DMS 273 treated with DMSO at 0.1 percent for 48 hours (cell line): ENCODE measurements around the gene C4B.
"Not testable (repeated sequence)": the region's sequence is repeated elsewhere in the genome, so short reads cannot be mapped to it uniquely, and the experiment has no call there.

Experiments used
- DNase-seq: peaks from one replicate; lab custom pipeline; 2025; lab: John Stamatoyannopoulos, UW

The C4B gene

GRCh38 chr6:31981744-31982143 is 32.9 kb upstream of the C4B start, which contains the start of gene C4A:
C4A (plus strand) TSS chr6:31982057; CDS start chr6:31982108, 51 bp downstream.
- DNase-seq: not testable (repeated sequence)

GRCh38 chr6:31989363-31989762 is 25.2 kb upstream of the C4B start:
- not testable (repeated sequence) for DNase-seq

DNA sequence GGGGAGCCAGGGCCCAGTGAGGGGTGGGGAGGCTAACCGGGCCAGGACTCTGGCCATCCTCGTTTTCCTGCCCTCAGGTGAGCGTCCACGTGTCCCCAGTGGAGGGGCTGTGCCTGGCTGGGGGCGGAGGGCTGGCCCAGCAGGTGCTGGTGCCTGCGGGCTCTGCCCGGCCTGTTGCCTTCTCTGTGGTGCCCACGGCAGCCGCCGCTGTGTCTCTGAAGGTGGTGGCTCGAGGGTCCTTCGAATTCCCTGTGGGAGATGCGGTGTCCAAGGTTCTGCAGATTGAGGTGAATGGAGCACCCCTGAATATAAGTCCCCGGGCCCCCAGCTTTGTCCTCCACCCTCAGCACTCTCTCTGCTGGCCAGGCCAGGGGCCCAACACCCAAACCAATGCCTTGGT is 20.2 kb upstream of the C4B start:
- not testable (repeated sequence) for DNase-seq

- DNase-seq: not testable (repeated sequence)
Observed at GRCh38 chr6:31996385-31996784, 18.2 kb upstream of the C4B start.

DNA sequence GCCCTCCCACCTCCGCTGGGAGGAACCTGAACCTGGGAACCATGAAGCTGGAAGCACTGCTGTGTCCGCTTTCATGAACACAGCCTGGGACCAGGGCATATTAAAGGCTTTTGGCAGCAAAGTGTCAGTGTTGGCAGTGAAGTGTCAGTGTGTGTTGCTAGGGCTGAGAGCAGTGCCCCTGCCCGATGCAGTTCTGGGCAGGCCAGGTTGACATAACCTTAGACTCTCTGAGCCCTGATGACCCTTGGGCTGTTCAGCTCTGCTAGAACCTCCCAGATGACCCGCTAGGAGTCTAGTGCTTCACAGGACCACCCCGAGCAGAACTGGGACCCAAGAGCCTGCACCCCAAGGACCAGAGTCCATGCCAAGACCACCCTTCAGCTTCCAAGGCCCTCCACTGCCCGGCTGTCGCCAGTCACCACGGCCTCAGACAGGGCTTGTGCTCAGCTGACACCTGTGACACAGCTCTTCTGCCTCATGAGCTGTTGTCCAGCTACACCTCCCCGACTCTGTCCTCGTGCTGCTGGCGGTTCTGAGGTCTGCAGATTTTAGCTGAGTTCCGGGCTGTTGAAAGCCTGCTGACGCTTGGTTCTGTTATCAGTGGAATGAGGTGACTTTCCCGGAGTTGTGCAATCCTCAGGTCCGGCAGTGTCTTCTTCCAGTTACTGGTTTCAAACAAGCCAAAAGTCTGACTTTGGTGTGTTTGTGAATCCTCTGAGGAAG is 11.9 kb upstream of the C4B start:
- DNase-seq: not testable (repeated sequence)

DNA sequence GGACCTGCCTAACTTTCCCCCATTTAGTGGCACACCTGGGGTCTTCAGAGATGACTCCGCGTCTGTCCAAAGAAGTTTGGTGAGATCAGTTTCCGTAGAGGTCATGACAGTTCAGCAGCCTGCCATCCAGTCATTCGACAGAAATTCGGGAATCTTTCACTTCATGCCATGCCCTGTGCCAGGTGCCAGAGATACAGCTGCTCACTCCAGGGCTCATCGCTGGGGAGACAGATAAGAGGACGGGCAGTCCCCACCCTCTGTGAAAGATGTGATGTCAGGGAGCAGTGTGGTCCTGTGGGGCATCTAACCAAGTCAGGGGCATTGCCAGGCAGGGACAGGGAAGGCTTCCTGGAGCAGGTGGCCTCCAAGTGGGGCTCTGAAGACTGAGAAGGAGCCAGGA is 11.3 kb upstream of the C4B start:
- not testable (repeated sequence) for DNase-seq

- DNase-seq: not testable (repeated sequence)
Observed at GRCh38 chr6:32004393-32004792, 10.2 kb upstream of the C4B start.

DNA sequence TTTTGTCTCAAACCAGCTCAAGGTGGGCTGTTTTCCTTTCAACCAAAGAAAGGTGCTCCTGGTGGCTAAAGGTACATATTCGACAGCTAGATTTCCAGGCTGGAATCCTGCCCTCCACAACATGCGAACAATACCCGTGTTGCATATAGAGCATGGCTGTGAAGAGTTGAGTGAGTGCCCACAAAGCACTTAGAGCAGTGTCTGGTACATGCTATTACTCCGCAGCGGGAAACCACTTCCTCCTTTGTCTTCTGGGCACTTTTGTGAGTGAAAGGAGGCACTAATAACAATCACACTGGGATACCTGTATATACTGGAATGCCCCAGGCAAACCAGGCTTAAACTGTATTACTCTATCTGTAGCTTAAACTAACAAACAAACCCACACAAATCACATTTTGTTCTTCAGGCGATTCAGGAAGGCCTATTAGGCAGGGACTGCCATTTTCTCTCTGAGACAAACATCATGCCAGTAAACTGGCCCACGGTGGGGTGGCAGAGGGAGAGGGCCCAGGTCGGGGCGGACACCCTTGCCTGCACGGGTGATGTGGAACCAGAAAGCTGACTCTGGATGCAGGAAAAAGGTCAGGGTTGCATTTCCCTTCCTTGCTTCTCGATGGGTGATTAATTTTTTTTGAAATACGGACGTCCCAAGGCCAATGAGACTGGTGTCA is 9.6 kb upstream of the C4B start:
- not testable (repeated sequence) for DNase-seq

DNA sequence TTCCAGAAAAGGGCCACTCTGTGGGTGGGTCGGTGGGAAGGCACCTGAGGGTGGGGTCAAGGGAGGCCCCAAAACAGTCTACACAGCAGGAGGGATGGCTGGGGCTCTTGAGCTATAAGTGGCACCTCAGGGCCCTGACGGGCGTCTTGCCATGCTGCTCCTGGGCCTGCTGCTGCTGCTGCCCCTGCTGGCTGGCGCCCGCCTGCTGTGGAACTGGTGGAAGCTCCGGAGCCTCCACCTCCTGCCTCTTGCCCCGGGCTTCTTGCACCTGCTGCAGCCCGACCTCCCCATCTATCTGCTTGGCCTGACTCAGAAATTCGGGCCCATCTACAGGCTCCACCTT is 9.1 kb upstream of the C4B start:
- DNase-seq: not testable (repeated sequence)

DNA sequence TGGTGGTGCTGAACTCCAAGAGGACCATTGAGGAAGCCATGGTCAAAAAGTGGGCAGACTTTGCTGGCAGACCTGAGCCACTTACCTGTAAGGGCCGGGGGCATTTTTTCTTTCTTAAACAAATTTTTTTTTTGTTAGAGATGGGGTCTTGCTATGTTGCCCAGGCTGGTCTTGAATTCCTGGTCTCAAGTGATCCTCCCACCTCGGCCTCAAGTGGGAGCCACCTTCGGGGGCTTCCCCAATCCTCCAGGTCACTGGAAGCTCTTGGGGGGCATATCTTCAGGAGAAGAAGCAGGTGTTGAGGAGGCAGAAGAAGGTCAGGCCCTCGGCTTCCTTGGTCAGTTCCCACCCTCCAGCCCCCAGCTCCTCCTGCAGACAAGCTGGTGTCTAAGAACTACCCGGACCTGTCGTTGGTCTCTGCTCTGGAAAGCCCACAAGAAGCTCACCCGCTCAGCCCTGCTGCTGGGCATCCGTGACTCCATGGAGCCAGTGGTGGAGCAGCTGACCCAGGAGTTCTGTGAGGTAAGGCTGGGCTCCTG is 8.5 kb upstream of the C4B start:
- not testable (repeated sequence) for DNase-seq

DNA sequence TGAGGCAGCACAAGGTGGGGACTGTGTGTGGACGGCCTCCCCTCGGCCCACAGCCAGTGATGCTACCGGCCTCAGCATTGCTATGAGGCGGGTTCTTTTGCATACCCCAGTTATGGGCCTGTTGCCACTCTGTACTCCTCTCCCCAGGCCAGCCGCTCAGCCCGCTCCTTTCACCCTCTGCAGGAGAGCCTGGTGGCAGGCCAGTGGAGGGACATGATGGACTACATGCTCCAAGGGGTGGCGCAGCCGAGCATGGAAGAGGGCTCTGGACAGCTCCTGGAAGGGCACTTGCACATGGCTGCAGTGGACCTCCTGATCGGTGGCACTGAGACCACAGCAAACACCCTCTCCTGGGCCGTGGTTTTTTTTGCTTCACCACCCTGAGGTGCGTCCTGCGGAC is 7.5 kb upstream of the C4B start:
- DNase-seq: not testable (repeated sequence)

DNA sequence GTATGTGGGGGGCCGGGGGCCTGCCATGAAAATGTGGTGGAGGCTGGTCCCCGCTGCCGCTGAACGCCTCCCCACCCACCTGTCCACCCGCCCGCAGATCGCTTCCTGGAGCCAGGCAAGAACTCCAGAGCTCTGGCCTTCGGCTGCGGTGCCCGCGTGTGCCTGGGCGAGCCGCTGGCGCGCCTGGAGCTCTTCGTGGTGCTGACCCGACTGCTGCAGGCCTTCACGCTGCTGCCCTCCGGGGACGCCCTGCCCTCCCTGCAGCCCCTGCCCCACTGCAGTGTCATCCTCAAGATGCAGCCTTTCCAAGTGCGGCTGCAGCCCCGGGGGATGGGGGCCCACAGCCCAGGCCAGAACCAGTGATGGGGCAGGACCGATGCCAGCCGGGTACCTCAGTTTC is 6.6 kb upstream of the C4B start:
- DNase-seq: not testable (repeated sequence)

DNA sequence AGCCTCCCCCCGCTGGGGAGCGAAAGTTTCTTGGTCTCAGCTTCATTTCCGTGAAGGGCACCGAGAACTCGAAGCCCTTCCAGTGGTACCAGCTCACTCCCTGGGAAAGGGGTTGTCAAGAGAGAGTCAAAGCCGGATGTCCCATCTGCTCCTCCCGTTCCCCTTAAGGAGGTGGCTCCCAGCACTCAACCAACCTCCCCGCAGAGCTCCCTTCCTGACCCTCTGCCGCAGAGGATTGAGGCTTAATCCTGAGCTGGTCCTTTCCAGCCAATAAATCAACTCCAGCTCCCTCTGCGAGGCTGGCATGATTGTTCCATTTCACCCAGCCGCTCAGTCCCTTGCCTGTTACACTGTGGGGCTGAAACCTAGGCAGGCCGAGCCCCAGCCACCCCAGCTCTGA is 6.0 kb upstream of the C4B start:
- DNase-seq: not testable (repeated sequence)

GRCh38 chr6:32009537-32009936 is 5.1 kb upstream of the C4B start:
- DNase-seq: not testable (repeated sequence)

DNA sequence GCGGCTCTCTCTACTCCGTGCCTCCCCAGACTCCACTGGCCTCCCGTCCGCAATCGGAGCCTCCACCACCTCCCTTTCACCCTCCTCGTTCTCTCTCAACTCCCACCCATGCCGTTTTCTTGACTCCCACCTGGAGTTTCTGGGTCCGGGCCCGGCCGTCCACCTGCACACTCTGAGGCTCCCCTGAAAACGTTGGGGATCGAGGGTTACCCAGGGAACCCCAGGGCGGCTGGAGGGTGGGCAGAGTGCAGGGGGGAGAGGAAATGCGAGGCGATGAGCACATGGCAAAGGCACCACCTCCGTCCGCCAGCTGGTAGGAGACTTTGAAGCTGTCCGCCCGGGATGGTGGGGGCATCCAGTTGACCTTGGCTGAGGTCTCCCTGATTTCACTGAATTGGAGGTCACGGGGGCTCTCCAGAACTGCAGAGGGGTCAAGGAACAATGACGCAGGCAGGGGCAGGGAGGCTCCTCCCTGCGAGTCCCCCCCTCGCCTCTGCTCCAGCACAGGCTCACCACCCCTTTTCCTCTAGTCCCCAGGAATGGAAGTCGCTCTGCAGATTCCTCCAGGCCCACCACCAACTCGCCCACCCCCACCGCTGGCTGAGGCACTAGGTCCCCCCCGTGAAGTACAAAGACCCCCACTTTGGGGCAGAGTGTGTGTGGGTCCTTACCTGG is 3.6 kb upstream of the C4B start:
- not testable (repeated sequence) for DNase-seq

- DNase-seq: not testable (repeated sequence)
Observed at GRCh38 chr6:32012941-32013617, 1.5 kb upstream of the C4B start.

GRCh38 chr6:32013738-32014137 is 857 bp upstream of the C4B start:
- DNase-seq: not testable (repeated sequence)

DNA sequence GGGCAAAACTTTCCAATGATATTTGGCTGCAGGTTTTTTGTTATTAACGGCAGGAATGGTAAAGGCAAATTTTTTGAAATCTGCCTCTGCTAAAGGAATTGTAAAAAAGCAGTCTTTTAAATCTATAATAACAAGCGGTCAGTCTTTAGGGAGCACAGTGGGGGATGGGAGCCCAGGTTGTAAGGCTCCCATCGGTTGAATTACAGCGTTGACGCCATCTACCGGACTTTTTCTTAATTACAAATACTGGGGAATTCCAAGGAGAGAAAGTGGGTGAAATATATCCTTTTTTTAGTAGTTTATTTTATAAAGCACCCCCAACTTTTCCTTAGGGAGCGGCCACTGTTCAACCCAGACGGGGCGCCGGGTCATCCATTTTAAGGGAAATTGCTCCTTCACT is 7.5 kb downstream of the C4B start:
- not testable (repeated sequence) for DNase-seq

GRCh38 chr6:32028631-32029030 is 14.0 kb downstream of the C4B start:
- DNase-seq: not testable (repeated sequence)

DNA sequence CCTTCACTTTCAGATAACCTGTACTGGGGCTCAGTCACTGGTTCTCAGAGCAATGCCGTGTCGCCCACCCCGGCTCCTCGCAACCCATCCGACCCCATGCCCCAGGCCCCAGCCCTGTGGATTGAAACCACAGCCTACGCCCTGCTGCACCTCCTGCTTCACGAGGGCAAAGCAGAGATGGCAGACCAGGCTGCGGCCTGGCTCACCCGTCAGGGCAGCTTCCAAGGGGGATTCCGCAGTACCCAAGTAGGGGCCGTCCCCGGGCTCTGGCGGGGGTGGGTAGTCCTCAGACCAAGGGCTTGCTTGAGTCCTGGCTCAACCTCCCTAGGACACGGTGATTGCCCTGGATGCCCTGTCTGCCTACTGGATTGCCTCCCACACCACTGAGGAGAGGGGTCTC is 15.0 kb downstream of the C4B start:
- DNase-seq: not testable (repeated sequence)

- DNase-seq: not testable (repeated sequence)
Observed at GRCh38 chr6:32035283-32036013, 20.9 kb downstream of the C4B start.
